GM18867 (cell line): ENCODE data around the gene CCDC178.
"Not testable (repeated sequence)": the region's sequence is repeated elsewhere in the genome, so short reads cannot be mapped to it uniquely, and the experiment has no call there.

ENCODE experiments used
- ATAC-seq: cut with Tn5 transposase; IDR thresholded peaks from one replicate; pipeline ENCODE4 v1.9.1; 2021; ENCODE audit warnings: mild to moderate bottlenecking, moderate library complexity; ENCODE audit not compliant: unreplicated experiment

CCDC178 gene

GRCh38 chr18:33440060-33441043, at the start of gene CCDC178:
Gene CCDC178, minus strand, starts transcription at chr18:33440721. Its CDS starts 28,633 bp downstream, at chr18:33412088.
- no peak for ATAC-seq

- no peak for ATAC-seq
These were observed 43.4 kb upstream of the CCDC178 start for GRCh38 chr18:33483908-33484307.

GRCh38 chr18:33472509-33472908, 32.0 kb upstream of the CCDC178 start:
- no peak for ATAC-seq

GRCh38 chr18:33470216-33470615, 29.7 kb upstream of the CCDC178 start:
- ATAC-seq: no peak

- no peak for ATAC-seq
These were observed 29.2 kb upstream of the CCDC178 start for GRCh38 chr18:33469699-33470098.

- ATAC-seq: no peak
These were observed 27.0 kb upstream of the CCDC178 start for GRCh38 chr18:33467531-33467930.

GRCh38 chr18:33466822-33467221, 26.3 kb upstream of the CCDC178 start:
- no peak for ATAC-seq

- ATAC-seq: no peak
These were observed 20.2 kb upstream of the CCDC178 start for GRCh38 chr18:33460681-33461080.

GRCh38 chr18:33459612-33460011, 19.1 kb upstream of the CCDC178 start:
- ATAC-seq: no peak

- no peak for ATAC-seq
These were observed 6.1 kb upstream of the CCDC178 start for GRCh38 chr18:33446604-33447003.

GRCh38 chr18:33444709-33445108, 4.2 kb upstream of the CCDC178 start:
- ATAC-seq: no peak

- no peak for ATAC-seq
These were observed 7.7 kb downstream of the CCDC178 start for GRCh38 chr18:33432857-33433256.

GRCh38 chr18:33427549-33427948, 13.0 kb downstream of the CCDC178 start:
- ATAC-seq: no peak

- ATAC-seq: no peak
These were observed 16.1 kb downstream of the CCDC178 start for GRCh38 chr18:33424266-33424946.

- no peak for ATAC-seq
These were observed 19.3 kb downstream of the CCDC178 start for GRCh38 chr18:33421225-33421624.

- ATAC-seq: peak; percentile 72
These were observed 36.2 kb downstream of the CCDC178 start for GRCh38 chr18:33404244-33404873.

- ATAC-seq: not testable (repeated sequence)
These were observed 41.6 kb downstream of the CCDC178 start for GRCh38 chr18:33398939-33399338.

GRCh38 chr18:33375829-33376228, 64.7 kb downstream of the CCDC178 start:
- ATAC-seq: no peak

GRCh38 chr18:33372442-33372841, 68.1 kb downstream of the CCDC178 start:
- no peak for ATAC-seq

GRCh38 chr18:33369711-33370449, 70.6 kb downstream of the CCDC178 start:
- no peak for ATAC-seq

- no peak for ATAC-seq
These were observed 83.8 kb downstream of the CCDC178 start for GRCh38 chr18:33356735-33357134.
